SK-N-MC (cell line): ENCODE measurements around the gene TIAM1.

Source experiments
- DNase-seq: peaks from one replicate; pipeline ENCODE4 v3.0.0-alpha.2; 2011; ENCODE audit warnings: low read depth, low spot score
- H3K27ac ChIP-seq: fragments of 200-600 bp; sonication (generic); 2 replicates; pipeline ENCODE4 v1.5.1; 2016; ENCODE audit warnings: mixed run types
- H3K36me3 ChIP-seq: fragments of 200-600 bp; sonication (generic); 2 replicates; pipeline ENCODE4 v1.6.1; 2017; ENCODE audit warnings: antibody characterized with exemption, low read length, mixed read lengths; ENCODE audit not compliant: insufficient read depth
- H3K4me3 ChIP-seq: fragments of 200-600 bp; sonication (generic); 2 replicates; pipeline ENCODE4 v1.5.1; 2016
- H3K9ac ChIP-seq: fragments of 200-600 bp; sonication (generic); 2 replicates; pipeline ENCODE4 v1.8.0; 2017; ENCODE audit warnings: mixed run types, mixed read lengths; ENCODE audit not compliant: insufficient read length
- H3K9me3 ChIP-seq: fragments of 200-600 bp; sonication (generic); 2 replicates; pipeline ENCODE4 v1.6.1; 2017; ENCODE audit warnings: low read depth, mild to moderate bottlenecking, antibody characterized with exemption, low read length, moderate library complexity, mixed read lengths
- EZH2 ChIP-seq: fragments of 200-600 bp; sonication (generic); IDR thresholded peaks from one replicate; pipeline ENCODE4 v1.6.1; 2017; ENCODE audit warnings: antibody characterized with exemption
- FOXP2 ChIP-seq: optimal IDR thresholded peaks from 2 replicates; pipeline ENCODE3; 2011; ENCODE audit warnings: mild to moderate bottlenecking, moderate library complexity; ENCODE audit not compliant: insufficient read depth; ENCODE audit errors: extremely low read length, control extremely low read depth
- POLR2AphosphoS5 ChIP-seq: IDR thresholded peaks from 2 replicates; pipeline ENCODE4 v1.6.1; 2012; ENCODE audit warnings: mild to moderate bottlenecking, low read depth, low read length, borderline replicate concordance

TIAM1 gene

GRCh38 chr21:31338908-31339368 is 5.1 kb downstream of the TIAM1 start:
- no peaks in the 10 kb centered on the region for H3K9me3 ChIP-seq
- no peak for DNase-seq
- TF ChIP-seq EZH2 (no peak), FOXP2 (no peak), POLR2AphosphoS5 (no peak)
- H3K36me3 ChIP-seq: no peaks in the 10 kb centered on the region
- no peak overlapping the region for H3K9ac ChIP-seq
- no peak overlapping the region for H3K4me3 ChIP-seq
- H3K27ac ChIP-seq: no peak overlapping the region

GRCh38 chr21:31337996-31338907 is 5.8 kb downstream of the TIAM1 start:
- Histone ChIP-seq H3K27ac (no peak overlapping the region), H3K9ac (no peak overlapping the region), H3K9me3 (no peaks in the 10 kb centered on the region), H3K36me3 (no peaks in the 10 kb centered on the region), H3K4me3 (no peak overlapping the region)
- DNase-seq: no peak
- TF ChIP-seq EZH2 (no peak), POLR2AphosphoS5 (no peak), FOXP2 (no peak)

- Histone ChIP-seq H3K9ac (no peak overlapping the region), H3K36me3 (no peaks in the 10 kb centered on the region), H3K4me3 (no peak overlapping the region), H3K9me3 (no peaks in the 10 kb centered on the region), H3K27ac (no peak overlapping the region)
- TF ChIP-seq EZH2 (no peak), POLR2AphosphoS5 (no peak), FOXP2 (no peak)
- no peak for DNase-seq
These were observed 7.0 kb downstream of the TIAM1 start for GRCh38 chr21:31337086-31337485.

- Histone ChIP-seq H3K9me3 (no peaks in the 10 kb centered on the region), H3K36me3 (no peaks in the 10 kb centered on the region), H3K27ac (no peak overlapping the region), H3K4me3 (no peak overlapping the region), H3K9ac (no peak overlapping the region)
- TF ChIP-seq POLR2AphosphoS5 (no peak), EZH2 (no peak), FOXP2 (no peak)
- no peak for DNase-seq
These were observed 7.4 kb downstream of the TIAM1 start for GRCh38 chr21:31336739-31337040.

- no peak overlapping the region for H3K9ac ChIP-seq
- no peak for TF ChIP-seq POLR2AphosphoS5
- TF ChIP-seq FOXP2: no peak
- TF ChIP-seq EZH2: no peak
These were observed 7.9 kb downstream of the TIAM1 start for GRCh38 chr21:31335957-31336738.

GRCh38 chr21:31334648-31335121 is 9.4 kb downstream of the TIAM1 start:
- TF ChIP-seq FOXP2 (no peak), EZH2 (no peak), POLR2AphosphoS5 (no peak)
- Histone ChIP-seq H3K4me3 (no peak overlapping the region), H3K9me3 (no peaks in the 10 kb centered on the region), H3K27ac (no peak overlapping the region), H3K9ac (no peak overlapping the region), H3K36me3 (no peaks in the 10 kb centered on the region)
- DNase-seq: no peak

More at GRCh38 chr21:31335957-31336738, 7.9 kb downstream of the TIAM1 start:
- no peak for DNase-seq
- H3K9me3 ChIP-seq: no peaks in the 10 kb centered on the region
- H3K4me3 ChIP-seq: no peak overlapping the region
- no peaks in the 10 kb centered on the region for H3K36me3 ChIP-seq
- no peak overlapping the region for H3K27ac ChIP-seq

GRCh38 chr21:31332525-31332924 is 11.5 kb downstream of the TIAM1 start:
- no peak overlapping the region for H3K4me3 ChIP-seq
- no peak overlapping the region for H3K9ac ChIP-seq
- no peak overlapping the region for H3K27ac ChIP-seq
- H3K9me3 ChIP-seq: no peaks in the 10 kb centered on the region
- no peaks in the 10 kb centered on the region for H3K36me3 ChIP-seq
- no peak for DNase-seq
- no peak for TF ChIP-seq FOXP2
- TF ChIP-seq EZH2: no peak
- no peak for TF ChIP-seq POLR2AphosphoS5

- DNase-seq: no peak
- H3K9ac ChIP-seq: no peak overlapping the region
These were observed 12.8 kb downstream of the TIAM1 start for GRCh38 chr21:31331231-31331630.

More at GRCh38 chr21:31331231-31331630, 12.8 kb downstream of the TIAM1 start:
- TF ChIP-seq POLR2AphosphoS5 (no peak), FOXP2 (no peak), EZH2 (no peak)
- H3K4me3 ChIP-seq: no peak overlapping the region
- H3K27ac ChIP-seq: no peak overlapping the region
- H3K36me3 ChIP-seq: no peaks in the 10 kb centered on the region
- H3K9me3 ChIP-seq: no peaks in the 10 kb centered on the region
